Amniotic epithelial cell (primary cell): ENCODE results near the gene TBC1D16.

Experiments used
- DNase-seq: peaks from one replicate; pipeline ENCODE4 v3.0.0-alpha.2; 2010; ENCODE audit warnings: low read depth

The TBC1D16 gene

DNA sequence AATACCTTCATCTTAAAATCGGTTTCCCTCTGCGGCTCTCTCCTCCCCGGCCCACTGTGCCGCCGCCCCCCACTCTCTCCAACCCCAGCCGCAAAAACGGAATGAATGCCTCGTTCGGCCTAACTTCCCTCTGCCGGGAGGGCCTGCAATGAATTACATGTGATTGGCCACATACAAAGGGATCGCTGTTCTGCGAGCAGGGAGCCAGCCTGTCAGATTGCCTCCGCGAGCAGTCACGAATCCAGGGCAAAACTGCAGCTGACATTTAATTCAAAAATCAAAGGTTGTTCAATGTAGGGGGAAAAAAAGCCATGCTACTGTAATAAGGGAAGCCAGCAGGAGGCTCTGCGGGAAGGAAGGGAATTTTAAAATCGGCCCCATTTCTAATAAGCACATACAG lies 84.9 kb downstream of the TBC1D16 start:
- no peak for DNase-seq

DNA sequence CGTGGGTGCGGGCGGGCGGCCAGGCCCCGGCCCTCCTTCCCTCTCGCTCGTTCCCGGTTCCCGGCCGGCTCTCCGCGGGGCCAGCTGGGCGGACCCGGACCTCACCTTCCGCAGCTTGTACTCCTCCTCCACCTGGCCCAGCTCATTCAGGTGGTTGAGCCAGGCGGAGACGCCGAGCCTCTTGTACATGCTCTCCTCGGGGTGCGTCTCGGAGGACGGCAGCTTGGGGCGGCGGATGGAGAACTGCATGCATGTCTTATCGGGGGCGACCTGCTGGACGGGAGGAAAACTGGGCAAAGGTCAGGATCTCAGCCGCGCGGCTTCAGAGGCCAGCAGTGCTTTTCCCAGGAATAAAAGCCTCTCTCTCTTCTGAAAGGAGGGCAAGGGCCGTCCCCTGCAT lies 85.4 kb downstream of the TBC1D16 start:
- no peak for DNase-seq

DNA sequence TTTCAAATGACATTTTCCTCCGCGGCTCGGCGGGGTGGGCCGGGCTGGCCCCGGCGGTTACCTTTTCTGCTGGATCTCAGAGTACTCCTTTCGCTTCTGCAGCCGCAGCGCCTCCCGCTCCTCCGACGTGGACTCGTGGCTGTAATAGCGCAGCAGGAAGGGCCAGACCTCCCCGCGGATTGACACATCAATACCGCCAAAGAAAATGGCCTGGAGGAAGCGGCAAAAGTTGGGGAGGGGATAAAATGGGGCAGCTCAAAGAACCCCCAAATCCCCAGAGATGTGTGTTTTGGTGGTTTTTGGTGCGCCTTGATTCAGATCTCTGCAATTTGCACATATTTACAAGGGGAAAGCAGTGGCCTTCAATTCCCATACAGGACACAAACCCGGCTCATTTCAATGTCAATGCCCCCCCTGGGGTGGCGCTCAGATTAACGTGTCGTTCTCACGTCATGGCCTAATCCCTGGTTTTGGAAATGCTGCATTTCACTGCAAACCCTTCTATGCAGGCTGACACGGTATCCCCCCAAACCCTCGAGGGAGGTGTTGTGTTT lies 85.9 kb downstream of the TBC1D16 start:
- no peak for DNase-seq

DNA sequence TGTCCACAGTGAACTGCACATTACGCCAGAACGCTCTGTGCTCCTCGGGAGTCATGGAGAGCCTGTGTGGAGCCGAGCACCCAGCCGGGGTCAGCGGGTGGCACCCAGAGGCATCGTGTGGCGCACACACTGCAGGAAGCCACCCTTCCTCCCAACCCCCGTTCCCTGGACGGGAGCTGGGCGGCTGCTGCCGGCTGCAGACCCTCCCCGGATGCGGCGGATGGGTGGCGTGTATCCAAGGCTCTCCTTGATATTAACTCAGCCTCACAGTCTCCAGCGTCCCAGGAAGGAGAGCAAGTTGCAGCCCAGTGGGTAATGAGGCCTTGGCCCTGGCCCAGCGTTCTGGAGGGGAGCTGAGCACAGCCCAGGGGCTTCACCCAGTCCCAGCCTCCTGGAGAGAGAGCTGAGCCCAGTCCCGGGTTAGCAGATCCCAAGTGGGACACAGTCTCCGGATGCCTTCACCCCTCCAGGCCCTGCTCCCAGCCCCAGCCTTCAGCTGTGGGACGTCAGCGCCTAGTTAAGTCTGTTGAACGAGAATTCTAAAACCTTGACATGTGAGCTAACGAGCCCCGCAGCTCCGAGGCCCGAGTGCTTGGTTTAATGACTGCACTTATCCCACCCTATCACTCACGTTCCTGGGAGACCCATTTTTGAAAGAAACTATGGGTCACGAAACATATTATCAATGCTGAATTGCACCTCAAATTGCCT lies 86.6 kb downstream of the TBC1D16 start:
- no peak for DNase-seq

DNA sequence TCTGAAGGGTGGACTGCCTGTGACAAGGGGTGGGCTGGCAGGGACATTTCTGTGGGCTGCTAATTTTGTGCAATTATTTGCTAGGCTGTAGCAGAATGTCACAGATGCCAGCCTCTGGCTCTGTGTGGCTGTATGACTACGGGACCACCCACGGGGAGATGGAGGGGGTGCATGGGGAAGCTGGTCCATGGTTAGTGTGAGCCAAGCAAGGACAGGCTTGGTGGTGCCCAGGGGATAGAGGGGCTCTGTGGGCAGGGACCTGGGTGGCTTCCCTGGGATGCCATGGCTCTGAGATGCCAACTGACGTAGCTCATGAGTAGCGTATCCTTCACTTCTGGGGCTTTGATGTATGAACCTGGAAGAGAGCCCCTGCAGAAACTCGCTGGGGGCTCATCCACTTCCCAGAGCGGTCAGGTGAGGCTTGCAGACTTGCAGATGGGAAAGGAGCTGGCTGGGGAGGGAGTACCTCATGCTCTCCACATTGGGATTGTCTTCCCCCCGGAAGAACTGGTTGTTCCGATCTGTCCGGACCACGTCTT lies 87.2 kb downstream of the TBC1D16 start:
- DNase-seq: no peak

DNA sequence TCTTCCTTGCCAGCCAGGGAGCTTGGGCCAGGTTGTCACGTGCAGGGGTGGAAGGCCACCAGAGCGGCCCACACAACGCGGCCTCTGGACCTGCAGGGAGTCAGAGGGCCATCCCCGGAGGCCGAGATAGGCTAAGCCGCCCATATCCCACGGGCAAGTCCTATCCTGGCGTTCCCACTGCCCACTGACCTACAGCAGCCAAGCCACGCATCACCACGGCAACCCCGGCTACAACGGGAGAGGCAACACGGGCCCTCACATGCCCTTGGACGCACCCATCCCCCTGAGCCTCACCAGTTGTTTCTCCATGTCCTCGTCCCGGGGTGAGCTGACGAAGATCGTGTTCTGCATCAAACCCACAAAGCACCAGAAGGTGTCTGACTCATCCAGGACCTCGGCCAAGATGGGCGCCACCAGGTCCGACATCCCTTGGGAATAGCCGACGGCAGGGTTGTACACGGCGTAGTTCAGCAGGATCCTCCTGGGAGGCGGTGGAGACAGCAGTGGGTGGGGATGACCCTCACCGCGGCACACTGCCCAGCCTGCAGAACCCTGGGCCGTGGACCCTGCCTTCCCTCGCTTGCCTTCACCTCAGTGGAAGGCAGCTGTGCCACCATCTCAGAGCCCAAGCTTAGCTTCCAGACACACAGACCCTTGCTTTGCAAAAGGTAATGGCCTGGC lies 88.2 kb downstream of the TBC1D16 start:
- peak; percentile 94 for DNase-seq

DNA sequence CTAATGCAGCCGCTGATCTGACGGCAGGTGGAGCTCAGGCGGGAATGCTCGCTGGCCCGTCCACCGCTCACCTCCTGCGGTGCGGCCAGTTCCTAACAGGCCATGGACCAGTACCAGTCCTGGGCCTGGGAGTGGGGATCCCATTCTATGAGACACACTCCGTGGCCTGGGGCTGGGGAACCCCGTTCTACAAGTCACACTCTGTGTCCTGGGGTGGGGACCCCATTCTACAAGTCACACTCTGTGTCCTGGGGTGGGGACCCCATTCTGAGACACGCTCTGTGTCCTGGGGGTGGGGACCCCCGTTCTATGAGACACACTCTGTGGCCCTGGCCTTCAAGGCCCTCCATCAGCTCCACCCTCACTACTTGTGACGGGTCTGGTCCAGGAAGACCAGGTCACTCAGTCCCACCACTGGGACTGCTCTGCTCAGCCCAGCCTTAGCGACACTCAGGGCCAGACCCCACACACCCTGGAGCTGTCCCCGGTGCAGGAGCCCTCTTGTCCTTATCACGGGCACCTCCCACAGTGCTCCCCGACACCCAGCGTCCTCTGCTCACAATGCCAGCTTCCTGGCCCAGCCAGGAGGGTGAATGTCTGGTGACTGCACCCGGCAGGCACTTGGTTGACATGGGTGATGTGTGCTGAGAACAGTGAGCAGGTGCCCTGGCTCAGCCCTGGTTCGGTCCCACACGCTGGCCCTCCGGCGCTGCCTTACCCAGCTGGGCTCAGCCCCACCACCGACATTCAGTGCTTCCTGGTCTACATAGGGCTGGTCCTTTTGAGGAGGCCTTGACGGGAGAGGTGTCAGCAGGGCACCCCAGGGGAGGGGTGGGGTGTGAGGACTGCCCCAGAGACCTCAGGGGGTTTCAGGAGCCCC lies 89.1 kb downstream of the TBC1D16 start:
- DNase-seq: no peak

DNA sequence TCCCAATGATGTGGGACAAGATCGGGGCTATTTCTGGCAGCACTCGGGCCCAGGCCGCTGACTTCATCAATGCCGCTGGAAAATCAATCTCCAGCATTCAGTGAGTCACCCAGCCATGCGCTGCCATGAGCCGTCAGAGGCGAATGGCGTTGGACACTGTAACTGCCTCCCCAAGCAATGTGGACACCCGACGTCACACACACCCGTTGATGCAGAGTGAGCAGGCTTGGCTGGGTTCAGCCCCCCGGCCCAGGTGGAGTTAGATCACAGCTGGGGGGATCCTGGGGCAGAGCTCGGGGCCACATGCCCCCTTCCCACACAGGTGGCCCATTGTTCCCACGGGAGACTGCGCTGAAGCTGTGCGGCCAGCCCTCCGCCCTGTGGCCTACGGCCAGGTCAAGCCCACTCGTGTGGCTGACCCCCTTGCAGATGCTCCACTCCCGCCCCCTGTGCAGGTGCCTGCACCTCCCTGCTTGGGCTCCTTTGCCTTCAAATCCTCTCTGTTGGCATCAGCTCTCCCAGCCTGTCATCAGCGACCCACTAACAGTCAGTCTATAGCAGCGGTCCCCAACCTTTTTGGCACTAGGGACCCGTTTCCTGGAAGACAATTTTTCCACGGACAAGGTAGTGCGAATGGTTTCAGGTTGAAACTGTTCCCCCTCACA lies 89.9 kb downstream of the TBC1D16 start:
- DNase-seq: no peak

DNA sequence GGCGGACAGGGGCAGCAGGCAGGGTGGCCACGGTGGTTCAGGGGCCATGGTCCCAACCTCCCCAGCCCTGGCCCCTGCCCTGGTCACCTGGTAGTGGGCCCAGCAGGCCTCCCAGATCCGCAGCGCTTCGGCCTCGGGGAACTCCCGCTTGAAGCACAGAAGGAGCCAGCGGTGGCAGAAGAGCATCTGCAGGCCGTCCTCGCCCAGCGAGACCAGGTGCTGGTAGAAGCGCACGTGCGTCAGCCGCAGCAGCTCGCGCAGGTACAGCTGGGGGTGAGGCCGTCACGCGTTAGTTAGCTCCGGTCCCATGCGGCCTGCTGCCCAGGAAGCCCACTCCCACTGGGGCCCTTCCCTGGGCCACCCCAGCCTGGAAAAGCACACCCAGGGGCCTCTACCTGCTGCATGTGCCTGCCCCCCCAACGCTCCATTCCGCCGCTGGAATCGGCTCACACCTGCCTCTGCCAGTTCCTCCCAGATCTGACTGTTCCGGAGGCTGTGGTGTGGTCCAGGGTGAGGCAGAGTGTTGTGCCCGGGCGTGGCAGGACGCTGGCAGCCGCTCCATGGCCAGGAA lies 90.8 kb downstream of the TBC1D16 start:
- no peak for DNase-seq

DNA sequence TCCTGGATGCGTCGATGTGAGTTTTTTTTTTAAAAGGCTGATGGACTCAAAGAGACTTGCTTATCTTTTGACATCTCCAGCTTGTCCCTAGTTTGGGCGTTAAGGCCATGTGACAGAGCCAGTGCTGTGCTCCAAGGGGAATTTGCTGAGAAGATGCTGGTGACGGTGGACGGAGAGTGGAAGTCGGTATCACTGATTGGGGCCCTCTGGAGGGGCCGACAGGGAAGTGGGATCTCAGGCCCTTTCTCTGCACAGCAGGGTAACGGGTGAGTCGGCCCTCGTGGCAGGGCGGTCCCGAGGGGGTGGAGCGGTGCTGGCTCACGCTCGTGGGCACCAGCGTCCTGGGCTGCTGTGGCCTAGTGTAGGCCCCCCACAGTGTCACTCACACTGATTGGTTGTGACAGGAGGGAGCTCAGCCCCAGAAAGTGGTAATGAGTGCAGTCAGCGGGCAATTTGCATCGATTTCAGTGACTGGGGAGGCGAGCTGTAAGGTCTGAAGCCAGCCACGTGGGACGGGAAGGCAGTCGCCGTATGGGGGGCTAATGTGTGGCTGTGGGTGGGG lies 91.3 kb downstream of the TBC1D16 start:
- no peak for DNase-seq

DNA sequence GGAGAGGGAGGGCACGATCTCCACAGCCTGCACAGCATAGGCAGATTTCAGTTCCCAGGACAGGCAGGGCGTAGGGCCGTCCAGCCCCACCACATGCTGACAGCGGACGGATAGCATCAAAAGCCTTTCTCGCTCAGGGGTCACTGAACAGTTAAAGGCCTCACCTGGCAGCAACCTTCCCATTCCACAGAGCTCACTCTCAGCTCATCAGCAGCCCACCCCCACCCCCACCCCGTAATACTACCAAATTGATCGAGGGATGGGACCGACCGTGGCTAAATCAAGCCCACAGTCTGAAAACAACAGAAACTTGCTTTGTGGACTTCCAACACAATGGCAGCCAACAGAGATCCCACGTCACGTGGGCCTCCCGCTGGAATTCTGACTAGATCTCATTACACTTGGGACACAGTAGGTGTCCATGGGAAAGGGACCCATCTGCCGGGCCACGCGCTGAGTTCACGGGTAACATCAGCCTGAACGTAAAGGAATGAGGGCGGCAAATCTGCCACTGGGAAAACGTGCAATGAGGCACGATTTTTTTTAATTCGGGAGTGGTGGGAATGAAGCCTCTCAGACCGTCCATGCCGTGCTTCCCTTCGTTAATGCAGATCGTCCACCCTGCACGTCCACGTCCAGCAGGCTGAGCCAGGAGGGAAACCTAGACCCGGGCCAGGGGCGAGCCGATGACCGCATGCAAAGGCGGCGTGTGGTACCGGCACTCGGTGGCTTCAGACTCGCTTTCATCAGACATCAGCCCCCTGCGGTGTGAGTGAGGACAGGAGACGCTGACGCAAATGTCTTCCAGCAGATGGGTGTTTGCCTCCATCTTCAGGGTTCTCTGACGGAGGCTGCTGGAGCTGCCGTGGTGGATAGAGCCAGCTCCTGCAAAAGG lies 92.1 kb downstream of the TBC1D16 start:
- no peak for DNase-seq

DNA sequence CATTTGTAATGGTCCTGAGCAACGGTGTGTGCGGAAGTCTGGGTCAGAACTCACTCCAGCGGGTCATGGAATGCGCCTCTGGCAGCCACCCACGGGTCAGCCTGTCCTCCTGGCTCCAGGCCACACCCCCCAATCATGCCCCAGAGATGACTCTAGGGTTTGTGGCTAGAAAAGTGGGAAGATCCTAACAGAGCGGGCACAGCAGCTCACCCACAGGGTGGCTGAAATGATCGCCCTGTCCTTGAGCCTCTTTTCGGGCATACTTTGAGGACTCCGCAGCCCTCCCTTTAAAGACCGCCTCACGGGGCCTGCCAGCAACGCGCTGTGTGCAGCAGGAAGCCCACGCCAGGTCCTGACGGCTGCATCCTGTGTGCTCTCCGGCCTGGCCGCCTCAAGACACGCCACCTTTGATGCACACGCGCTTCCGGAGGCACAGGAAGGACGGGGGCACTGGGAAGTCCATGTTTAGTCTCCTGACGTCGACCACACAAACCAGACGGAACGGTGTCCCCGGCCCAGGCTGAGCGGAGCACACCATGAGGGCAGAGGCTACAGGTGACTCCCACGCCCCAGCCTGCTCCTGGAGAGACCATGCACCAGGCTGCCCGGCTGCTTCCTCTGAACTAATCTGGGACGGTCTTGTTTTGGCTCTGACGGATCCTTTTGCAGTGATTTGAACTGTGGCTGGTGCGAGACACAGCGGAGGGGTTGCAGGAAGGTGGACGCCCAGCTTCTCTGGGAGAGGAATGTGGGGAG lies 92.9 kb downstream of the TBC1D16 start:
- DNase-seq: peak; percentile 48

DNA sequence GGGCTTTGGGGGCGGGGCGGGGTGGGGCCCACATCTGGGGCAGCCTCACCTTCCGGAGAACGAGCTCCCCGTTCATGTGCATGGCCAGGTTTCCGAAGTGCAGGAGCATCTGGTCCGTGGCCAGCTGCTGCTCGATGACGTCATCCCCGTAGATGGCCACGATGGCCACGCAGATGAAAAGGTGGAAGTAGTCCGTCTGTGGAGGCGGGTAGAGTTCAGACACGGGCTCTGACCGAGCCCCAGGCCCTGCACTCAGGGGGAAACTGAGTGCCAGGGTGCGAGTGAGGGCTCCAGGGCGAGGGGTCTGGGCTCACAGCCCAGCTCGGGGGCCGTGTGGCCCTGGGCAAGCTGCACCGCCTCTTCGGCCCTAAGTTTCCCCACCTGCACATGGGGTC lies 93.7 kb downstream of the TBC1D16 start:
- no peak for DNase-seq

DNA sequence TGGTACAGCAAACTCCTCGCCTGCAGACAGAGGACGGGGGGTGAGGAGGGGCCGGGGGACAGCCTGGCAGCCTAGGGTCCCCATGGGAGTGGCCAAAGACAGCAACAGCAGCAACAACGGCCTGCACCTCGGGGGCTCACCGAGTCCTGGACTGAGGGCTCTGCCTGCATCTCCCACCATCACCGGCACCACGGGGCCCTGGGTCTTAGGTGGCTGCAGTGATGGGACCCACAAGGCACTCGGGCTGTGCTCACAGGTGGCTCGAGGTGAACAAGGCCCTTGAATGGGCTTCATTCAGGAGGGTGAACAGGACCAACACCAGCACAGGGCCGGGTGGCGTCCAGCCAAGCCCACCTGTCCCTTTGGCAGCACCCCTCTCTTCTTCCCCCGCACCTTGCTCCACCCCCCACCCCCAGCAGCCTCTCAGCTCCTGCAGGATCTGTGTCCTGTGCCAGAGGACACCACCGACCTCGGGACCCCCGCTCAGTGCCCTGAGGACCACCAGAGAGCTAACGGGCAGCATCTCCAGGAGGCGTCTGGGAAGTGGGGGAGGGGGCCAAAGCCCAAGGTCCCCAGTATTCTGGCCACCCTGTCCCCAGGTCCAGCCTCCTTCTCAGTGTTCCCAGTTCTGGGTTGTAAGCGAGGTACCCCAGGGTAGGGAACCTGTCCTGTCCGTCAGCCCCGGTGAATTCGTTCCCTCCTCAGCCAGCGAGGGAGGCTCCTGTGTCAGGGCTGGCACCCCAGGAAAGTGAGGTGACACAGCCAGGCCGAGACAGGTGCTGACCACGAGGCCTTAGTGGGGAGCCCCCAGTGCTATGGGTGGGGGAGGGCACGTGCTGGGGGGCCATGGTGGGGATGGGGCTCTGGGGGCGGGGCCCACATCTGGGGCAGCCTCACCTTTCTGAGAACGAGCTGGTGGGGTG lies 94.3 kb downstream of the TBC1D16 start:
- no peak for DNase-seq

DNA sequence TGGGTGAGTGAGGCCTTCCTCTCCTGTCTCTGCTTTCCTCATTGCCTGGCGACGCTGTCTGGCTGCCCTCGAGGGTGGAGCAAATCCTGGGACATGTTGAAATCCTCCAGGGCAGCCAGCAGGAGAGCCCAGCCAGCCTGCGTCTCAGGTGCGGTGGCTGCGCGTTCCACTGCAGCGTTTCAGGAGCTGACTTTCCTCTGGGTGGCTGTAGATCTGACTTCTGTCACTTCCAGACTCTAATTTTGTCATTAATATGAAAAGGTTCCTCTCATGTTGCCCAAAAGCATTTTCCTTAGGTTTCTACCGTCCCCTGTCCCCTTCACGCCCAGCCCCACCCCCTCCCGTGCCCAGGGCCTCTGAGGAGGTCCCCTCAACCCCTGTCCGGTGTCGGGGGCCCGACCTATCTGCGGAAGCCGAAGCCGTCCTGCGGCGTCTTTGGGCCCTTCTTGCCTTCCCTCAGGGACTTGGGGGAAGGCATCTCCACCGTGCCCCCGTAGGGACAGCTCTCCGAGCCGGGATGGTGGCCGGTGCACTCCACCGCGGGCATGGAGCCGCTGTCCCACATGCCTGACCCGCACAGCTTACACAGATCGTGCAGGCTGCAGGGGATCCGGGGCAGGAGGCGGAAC lies 95.1 kb downstream of the TBC1D16 start:
- DNase-seq: no peak

DNA sequence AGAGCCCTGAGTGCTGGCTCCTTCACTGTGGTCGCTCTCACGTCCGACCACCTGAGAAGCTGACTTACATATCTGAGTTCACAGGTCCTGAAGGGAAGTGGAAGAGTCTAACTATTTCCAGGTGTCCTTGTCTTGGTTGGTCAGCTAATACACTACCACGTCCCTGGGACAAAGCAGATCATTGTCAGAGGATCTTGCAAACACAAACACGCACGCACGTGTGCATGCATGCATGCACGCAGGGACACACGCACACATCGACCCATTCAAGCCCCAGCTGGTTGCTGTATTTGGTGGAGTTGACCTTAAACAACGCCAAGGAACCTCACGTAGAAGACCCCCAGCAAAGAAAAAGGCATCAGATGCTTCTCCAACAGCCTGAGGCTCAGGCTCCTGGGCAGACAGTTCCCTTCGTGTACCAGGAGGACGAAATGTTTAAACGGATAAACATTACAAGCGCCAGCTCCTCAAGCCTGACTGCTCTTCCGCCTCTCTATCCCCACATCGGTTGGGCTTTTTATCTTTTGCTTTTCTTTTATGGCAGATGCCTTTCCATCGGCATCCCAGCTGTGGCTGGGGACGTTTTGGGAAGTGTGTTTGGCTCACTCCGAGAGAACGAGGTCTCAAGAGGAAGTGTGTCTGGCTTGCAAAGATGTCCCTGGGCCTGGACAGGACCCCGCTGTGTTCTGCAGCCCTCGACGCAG lies 95.8 kb downstream of the TBC1D16 start:
- DNase-seq: no peak

DNA sequence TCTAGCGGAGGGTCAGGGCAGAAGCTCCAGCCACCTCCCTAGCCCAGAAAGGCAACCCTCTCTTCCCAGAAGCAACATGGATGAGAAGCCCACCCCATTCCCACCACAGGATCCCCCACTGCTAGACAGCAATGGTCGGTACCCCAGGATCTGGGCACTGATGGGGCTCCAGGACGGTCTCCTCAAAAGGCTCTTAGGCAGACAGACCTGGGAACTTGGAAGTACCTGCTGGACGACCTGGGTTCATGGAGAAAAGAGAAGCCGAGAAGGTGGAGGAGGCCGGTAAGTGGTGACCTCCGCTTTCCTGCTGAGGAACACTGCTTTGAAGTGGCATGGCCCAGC lies 96.6 kb downstream of the TBC1D16 start:
- DNase-seq: no peak
